HG02623 (cell line): Measurements from ENCODE around the gene ZP3.
A peak's percentile ranks its signal among the peaks of the same experiment; 100 is the strongest.
"Not testable (repeated sequence)": the region's sequence is repeated elsewhere in the genome, so short reads cannot be mapped to it uniquely, and the experiment has no call there.

Experiments used
- ATAC-seq: cut with Tn5 transposase; IDR thresholded peaks from one replicate; pipeline ENCODE4 v1.9.1; 2021; ENCODE audit warnings: moderate library complexity; ENCODE audit not compliant: unreplicated experiment

ZP3 gene

GRCh38 chr7:76424413-76425111 lies at the start of gene ZP3:
ZP3 (plus strand) TSS chr7:76424950; CDS start chr7:76424965, 15 bp downstream.
- peak; percentile 70 for ATAC-seq

GRCh38 chr7:76375251-76375650 lies 49.5 kb upstream of the ZP3 start:
- no peak for ATAC-seq

GRCh38 chr7:76377186-76377918 lies 47.4 kb upstream of the ZP3 start:
- no peak for ATAC-seq

GRCh38 chr7:76380623-76380966 lies 44.2 kb upstream of the ZP3 start:
- no peak for ATAC-seq

- no peak for ATAC-seq
Measured at GRCh38 chr7:76381814-76382213, 42.9 kb upstream of the ZP3 start.

GRCh38 chr7:76383089-76383944 lies 41.4 kb upstream of the ZP3 start:
- ATAC-seq, result no peak

GRCh38 chr7:76386691-76387260 lies 38.0 kb upstream of the ZP3 start:
- no peak for ATAC-seq

GRCh38 chr7:76387789-76388188 lies 37.0 kb upstream of the ZP3 start:
- ATAC-seq, result not testable (repeated sequence)

GRCh38 chr7:76390092-76390491 lies 34.7 kb upstream of the ZP3 start:
- no peak for ATAC-seq

GRCh38 chr7:76392531-76393115 lies 32.1 kb upstream of the ZP3 start:
- no peak for ATAC-seq

- ATAC-seq, result peak; percentile 86
Measured at GRCh38 chr7:76393116-76394031, 31.4 kb upstream of the ZP3 start.

- ATAC-seq, result no peak
Measured at GRCh38 chr7:76394957-76395356, 29.8 kb upstream of the ZP3 start.

- not testable (repeated sequence) for ATAC-seq
Measured at GRCh38 chr7:76395605-76395964, 29.2 kb upstream of the ZP3 start.

- no peak for ATAC-seq
Measured at GRCh38 chr7:76395965-76396726, 28.6 kb upstream of the ZP3 start.

GRCh38 chr7:76396864-76397263 lies 27.9 kb upstream of the ZP3 start:
- no peak for ATAC-seq

- ATAC-seq, result peak; percentile 25
Measured at GRCh38 chr7:76397409-76398183, 27.2 kb upstream of the ZP3 start.

- ATAC-seq, result no peak
Measured at GRCh38 chr7:76400248-76400647, 24.5 kb upstream of the ZP3 start.

- not testable (repeated sequence) for ATAC-seq
Measured at GRCh38 chr7:76403097-76403496, 21.7 kb upstream of the ZP3 start.
